G401 (cell line): ENCODE data around the gene C2CD2. TPM values are rescaled to one million over a fixed set of nuclear protein-coding genes. Genes with fewer than 3 reads are reported as not detected.

ENCODE experiments used
- DNase-seq: peaks from one replicate; pipeline ENCODE4 v3.0.0-alpha.2; 2015; ENCODE audit warnings: low spot score
- in situ Hi-C: cut with HindIII; loops from 2 replicates; pipeline ENCODE4 v1.10.0; 2016; ENCODE audit warnings: low sequenced_read_pairs, mixed read lengths
- total RNA-seq: library from RNA; depleted of rRNA; stranded (reverse); fragments of >200 nt; shearing (Covaris generic); gene quantifications from 2 replicates; pipeline ENCODE4 v1.2.3, GENCODE V29; 2014; rRNA removed

Gene C2CD2
- total RNA-seq, 1 experiment from 2014 or later: 16.3 TPM

DNA sequence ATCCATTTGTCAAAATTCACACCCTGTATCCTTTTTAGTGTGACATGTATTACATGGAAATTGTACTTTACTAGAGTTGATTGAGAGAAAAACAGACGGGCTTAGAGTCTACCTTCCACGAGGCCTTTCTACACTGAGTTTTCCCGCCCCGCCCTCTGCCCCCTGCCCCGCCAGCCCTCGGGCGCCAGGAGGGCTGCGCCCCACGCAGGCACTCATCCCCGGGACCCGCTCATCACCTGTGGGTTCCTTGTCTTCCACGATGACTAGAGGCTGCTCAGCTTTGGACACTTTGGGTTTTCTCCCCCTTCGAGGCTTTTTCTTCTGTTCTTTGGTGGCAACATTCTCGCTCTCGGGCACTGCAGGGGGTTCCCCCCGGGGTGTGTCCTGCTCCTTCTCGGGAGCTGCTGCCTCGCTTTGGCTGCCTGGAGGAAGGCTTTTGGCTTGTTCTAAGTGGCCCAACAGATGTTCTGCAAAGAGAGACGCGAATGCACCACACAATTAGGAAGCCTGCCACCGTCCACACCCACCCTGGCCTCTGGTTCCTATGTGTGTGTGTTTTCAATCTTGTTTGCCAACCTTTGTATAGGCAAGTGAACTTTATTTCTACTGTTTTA, 114.3 kb downstream of the C2CD2 start:
- in situ Hi-C loops: no loop called here
- DNase-seq: no peak

DNA sequence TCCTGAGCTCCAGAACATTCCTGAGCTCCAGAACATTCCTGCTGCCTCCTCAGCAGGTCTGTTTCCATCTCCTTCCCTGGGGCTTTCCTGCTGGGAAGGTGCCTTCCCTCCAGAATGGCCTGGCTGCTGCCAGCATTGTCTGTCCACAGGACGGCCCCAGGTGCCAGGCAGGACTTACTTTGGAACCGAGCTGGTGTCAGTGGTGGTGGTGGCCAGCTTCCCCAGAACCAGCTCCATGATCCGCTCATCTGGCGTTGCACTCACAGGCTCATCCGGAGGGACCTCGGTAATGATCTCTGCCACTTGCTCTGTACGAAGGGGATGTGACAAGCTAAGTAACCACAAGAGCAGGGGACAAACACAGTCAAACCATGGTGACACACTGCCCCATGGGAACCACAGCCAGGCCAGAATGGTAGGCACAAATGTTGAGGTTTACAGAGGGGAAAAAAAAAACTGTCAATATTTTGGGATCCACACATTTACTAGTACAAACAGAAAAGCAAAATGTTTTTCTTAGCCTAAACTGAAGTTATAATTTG, 116.0 kb downstream of the C2CD2 start:
- in situ Hi-C loops: no loop called here
- DNase-seq: no peak

DNA sequence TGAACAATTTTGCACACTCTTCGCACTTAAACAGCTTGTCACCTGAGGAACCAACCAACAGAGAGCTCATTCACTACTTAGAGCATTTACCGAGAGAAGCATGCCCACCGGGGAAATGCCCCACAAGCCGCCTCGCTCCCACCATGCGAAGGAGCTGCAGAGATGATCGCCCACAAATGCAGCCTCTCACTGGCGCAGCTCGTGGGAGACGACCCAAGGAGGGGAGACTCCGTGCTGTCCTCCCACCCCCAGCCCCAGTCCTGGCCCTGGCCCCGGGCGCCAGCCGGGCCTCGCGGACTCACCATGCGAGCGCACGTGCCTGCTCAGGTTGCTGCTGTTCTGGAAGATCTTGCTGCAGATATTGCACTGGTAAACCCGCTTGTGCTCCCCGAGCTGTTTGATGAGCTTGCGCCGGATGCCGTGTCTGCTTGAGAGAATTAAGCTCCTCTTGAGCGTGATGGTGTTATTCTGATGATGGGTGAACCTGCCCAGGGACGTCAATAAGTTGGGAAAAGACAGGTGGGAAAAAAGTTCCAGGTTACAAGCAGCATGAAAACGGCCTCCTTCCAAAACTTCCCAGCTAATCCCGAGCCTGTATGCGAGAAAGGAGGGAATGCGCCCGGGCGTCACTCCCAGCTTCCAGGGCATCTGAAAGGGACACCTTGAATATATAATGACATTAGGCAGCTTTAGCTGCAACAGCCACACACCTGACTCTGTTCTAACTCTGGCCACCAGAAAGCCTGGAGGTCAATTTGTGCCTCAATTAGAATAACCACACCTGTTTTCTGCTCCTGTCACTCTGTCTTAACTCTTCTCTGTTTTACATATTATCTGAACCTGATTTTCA, 117.4 kb downstream of the C2CD2 start:
- in situ Hi-C loops: no loop called here
- DNase-seq: no peak

DNA sequence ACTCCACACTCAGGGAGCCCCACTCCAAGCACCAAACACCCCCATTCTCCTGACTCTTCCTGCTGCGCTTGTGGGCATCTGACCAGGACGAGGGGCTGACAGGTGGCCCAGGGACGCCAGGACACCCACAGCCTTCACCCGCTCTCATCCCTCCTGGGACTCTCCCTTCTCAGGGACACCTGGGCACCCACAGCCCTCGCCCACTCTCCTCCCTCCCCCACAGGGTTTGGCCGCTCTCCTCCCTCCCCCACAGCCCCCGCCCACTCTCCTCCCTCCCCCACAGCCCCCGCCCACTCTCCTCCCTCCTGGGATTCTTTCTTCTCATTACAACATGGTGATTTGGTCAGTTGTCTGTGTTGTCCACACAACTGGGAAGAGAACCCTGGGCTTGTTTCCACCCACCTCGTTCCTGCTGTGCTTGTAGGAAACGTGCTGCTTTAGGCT, 118.1 kb downstream of the C2CD2 start:
- no peak for DNase-seq
- in situ Hi-C loops: no loop called here

Other genes starting within 250 kb of the C2CD2 start
- gene RIPK4, start 187.0 kb downstream of the C2CD2 start, total RNA-seq: 0.06 TPM in 1 of 2 replicates, not detected in the other
- 2.8 and 5.4 TPM in 2 replicates for gene PRDM15, start 74.7 kb downstream of the C2CD2 start, total RNA-seq
- gene ZBTB21, start 56.3 kb upstream of the C2CD2 start, total RNA-seq: 5.5 and 22.0 TPM in 2 replicates
- gene UMODL1, start 117.3 kb upstream of the C2CD2 start, total RNA-seq: not detected in 2 replicates